ENCODE measurements around the gene ADSL. TPM values are rescaled to one million over a fixed set of nuclear protein-coding genes. Genes with fewer than 3 reads are reported as not detected.

Gene ADSL
- total and polyA plus RNA-seq, 9 of the 15 experiments (the other 6 are each of a cell fraction or from before 2014, with no cell fraction given) = 112 to 322 (median 146) TPM

- TF ChIP-seq ZNF518B (CRISPR knock-in tag; IDR thresholded peaks at IDR 0.05) (no peak), HSF4 (CRISPR knock-in tag; IDR thresholded peaks at IDR 0.05; ENCODE audit: borderline replicate concordance) (no peak), BCOR (IDR thresholded peaks at IDR 0.05) (no peak), FOXP4 (CRISPR knock-in tag; IDR thresholded peaks at IDR 0.05; ENCODE audit: borderline replicate concordance) (no peak), CBFB (CRISPR knock-in tag; IDR thresholded peaks at IDR 0.05) (no peak), MAFG (tag; conservative IDR thresholded peaks at IDR 0.05) (no peak)
Measured at GRCh38 chr22:40421082-40421350, 74.7 kb downstream of the ADSL start (continued).

- Histone ChIP-seq H3K79me2 (ENCODE audit: control insufficient read depth, insufficient read depth, low read length) (no peaks in the 10 kb centered on the region), H4K20me1 (replicated peaks; ENCODE audit: control insufficient read depth, insufficient read depth, low read length) (no peaks in the 10 kb centered on the region; the same call in 1 of the 2 replicates), H3K4me1 (replicated peaks in 1 of 2; ENCODE audit: control insufficient read depth in 2 of 2, insufficient read depth in 2 of 2, low read length in 2 of 2) (peaks cover 0 to 6% of the 10 kb centered on the region in 2 experiments; a peak in 2 of 5 replicates), H3K9me1 (ENCODE audit: control insufficient read depth, insufficient read depth, low read length) (no peaks in the 10 kb centered on the region), H3K27me3 (ENCODE audit: control insufficient read depth in 2 of 2, insufficient read depth in 2 of 2, low read length in 2 of 2) (no peaks in the 10 kb centered on the region), H3K4me3 (no peak overlapping the region), H3K27ac (ENCODE audit: extremely low read depth, low read depth, low read length) (no peak overlapping the region), H3K36me3 (ENCODE audit: control insufficient read depth, insufficient read depth, low read length) (peaks cover 34% of the 10 kb centered on the region; the same call in 2 of the 3 replicates), H3K9me3 (replicated peaks; ENCODE audit: control insufficient read depth, insufficient read depth, low read depth, low read length) (no peaks in the 10 kb centered on the region), H3K9ac (ENCODE audit: insufficient read depth in 1 of 2, low read depth in 2 of 2, low read length in 2 of 2) (no peak overlapping the region), H3K4me2 (ENCODE audit: insufficient read depth, low read length) (no peak overlapping the region), H2AFZ (ENCODE audit: low read depth, low read length) (no peak overlapping the region)
- POLR2A ChIA-PET = no interaction called here
- no TSS peak for BruUV-seq (replicated peaks)
- ATAC-seq (no peak), FAIRE-seq (no peak), DNase-seq (ENCODE audit: extremely low read depth in 1 of 4, low spot score in 3 of 4) (no peak)
- CTCF ChIA-PET (ENCODE audit: low intra/inter-chr PET ratio) = no interaction called here
- in situ Hi-C loops (cut with MboI) = no loop called here
- intact Hi-C loops (cut with micrococcal nuclease) = no loop called here
- WGBS (ENCODE audit: insufficient coverage, low coverage, missing lambda C conversion rate) = no CpG with 5 or more reads among the region's 1 CpG
- TF ChIP-seq RFX7 (CRISPR knock-in tag; IDR thresholded peaks at IDR 0.05) (no peak), SMAD4 (CRISPR knock-in tag; conservative IDR thresholded peaks at IDR 0.05) (no peak), FOXJ2 (tag; IDR thresholded peaks at IDR 0.05) (no peak), ZEB2 (IDR thresholded peaks at IDR 0.05) (no peak), FOS (IDR thresholded peaks at IDR 0.05; ENCODE audit: extremely low read depth, insufficient read length) (no peak), KDM5B (IDR thresholded peaks at IDR 0.05; ENCODE audit: insufficient replicate concordance, low read depth, low read length) (no peak), SRSF1 (IDR thresholded peaks at IDR 0.05; ENCODE audit: low read depth, low read length) (no peak), ZBTB33 (CRISPR knock-in tag; IDR thresholded peaks at IDR 0.05) (no peak), SIX5 (IDR thresholded peaks at IDR 0.05; ENCODE audit: borderline replicate concordance in 1 of 2, insufficient read depth in 1 of 2, low read depth in 1 of 2, low read length in 2 of 2) (no peak), SNRNP70 (optimal IDR thresholded peaks at IDR 0.05; ENCODE audit: low read depth, low read length) (no peak)
Measured at GRCh38 chr22:40421941-40422340, 75.6 kb downstream of the ADSL start.

Data from K562 (cell line).